Lower lobe of right lung (tissue), 2 donors: ENCODE results near the gene LYAR. TPM values are rescaled to one million over a fixed set of nuclear protein-coding genes. Genes with fewer than 3 reads are reported as not detected.

ENCODE experiments used
- ATAC-seq, 2 donors: fragments of 200-7000 bp; cut with Tn5 transposase; one replicate each; pipeline ENCODE4 v1.9.1; 2020 to 2022; ENCODE audit warnings: mild to moderate bottlenecking in 2 of 2, moderate library complexity in 2 of 2
- DNase-seq: peaks from one replicate; pipeline ENCODE4 v3.0.0-alpha.2; 2020
- H3K27ac ChIP-seq: fragments of 200-600 bp; one replicate; pipeline ENCODE4 v1.8.0; 2022
- H3K27me3 ChIP-seq: fragments of 200-600 bp; one replicate; pipeline ENCODE4 v1.8.0; 2022; ENCODE audit warnings: low read depth
- H3K36me3 ChIP-seq: fragments of 200-600 bp; one replicate; pipeline ENCODE4 v1.8.0; 2022; ENCODE audit warnings: mild to moderate bottlenecking
- H3K4me1 ChIP-seq: fragments of 200-600 bp; one replicate; pipeline ENCODE4 v1.8.0; 2022
- H3K4me3 ChIP-seq: fragments of 200-600 bp; one replicate; pipeline ENCODE4 v1.8.0; 2022; ENCODE audit warnings: mild to moderate bottlenecking
- H3K9me3 ChIP-seq: fragments of 200-600 bp; one replicate; pipeline ENCODE4 v1.8.0; 2022
- intact Hi-C: fragments of 100-400 bp; cut with DNase I; formaldehyde crosslinking; loops from one replicate; pipeline ENCODE4 v1.11.0; 2022
- long read RNA-seq: library from polyadenylated mRNA; unstranded; transcript quantifications from one replicate; pipeline ENCODE4 v2.0.0, GENCODE V29; 2021
- total RNA-seq: library from RNA; stranded (reverse); fragmentation: NEBNext Ultra II Directional; extraction: Animal tissue kit (Norgen Biotek cat#: 25700); gene quantifications from one replicate; pipeline ENCODE4 v1.2.1, GENCODE V29; 2021
- TF ChIP-seq, protein P1 (sequence below): fragments of 200-600 bp; IDR thresholded peaks from one replicate; pipeline ENCODE4 v1.8.0; 2022; ENCODE audit warnings: antibody characterized with exemption, mild to moderate bottlenecking
- donor health status: DM: no; HTN: yes; CAD: no; lungs with severe emphysema.

The LYAR gene, protein sequence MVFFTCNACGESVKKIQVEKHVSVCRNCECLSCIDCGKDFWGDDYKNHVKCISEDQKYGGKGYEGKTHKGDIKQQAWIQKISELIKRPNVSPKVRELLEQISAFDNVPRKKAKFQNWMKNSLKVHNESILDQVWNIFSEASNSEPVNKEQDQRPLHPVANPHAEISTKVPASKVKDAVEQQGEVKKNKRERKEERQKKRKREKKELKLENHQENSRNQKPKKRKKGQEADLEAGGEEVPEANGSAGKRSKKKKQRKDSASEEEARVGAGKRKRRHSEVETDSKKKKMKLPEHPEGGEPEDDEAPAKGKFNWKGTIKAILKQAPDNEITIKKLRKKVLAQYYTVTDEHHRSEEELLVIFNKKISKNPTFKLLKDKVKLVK
- 18.0 TPM for total RNA-seq
- long read RNA-seq, transcript LYAR-201 (10 exons, 1,569 nt) = major isoform, 11 of 27 reads
- long read RNA-seq, partial matches to known transcripts = 13 of 27 reads
- long read RNA-seq, other reads (novel, unspliced or antisense) = 3 of 27 reads

DNA sequence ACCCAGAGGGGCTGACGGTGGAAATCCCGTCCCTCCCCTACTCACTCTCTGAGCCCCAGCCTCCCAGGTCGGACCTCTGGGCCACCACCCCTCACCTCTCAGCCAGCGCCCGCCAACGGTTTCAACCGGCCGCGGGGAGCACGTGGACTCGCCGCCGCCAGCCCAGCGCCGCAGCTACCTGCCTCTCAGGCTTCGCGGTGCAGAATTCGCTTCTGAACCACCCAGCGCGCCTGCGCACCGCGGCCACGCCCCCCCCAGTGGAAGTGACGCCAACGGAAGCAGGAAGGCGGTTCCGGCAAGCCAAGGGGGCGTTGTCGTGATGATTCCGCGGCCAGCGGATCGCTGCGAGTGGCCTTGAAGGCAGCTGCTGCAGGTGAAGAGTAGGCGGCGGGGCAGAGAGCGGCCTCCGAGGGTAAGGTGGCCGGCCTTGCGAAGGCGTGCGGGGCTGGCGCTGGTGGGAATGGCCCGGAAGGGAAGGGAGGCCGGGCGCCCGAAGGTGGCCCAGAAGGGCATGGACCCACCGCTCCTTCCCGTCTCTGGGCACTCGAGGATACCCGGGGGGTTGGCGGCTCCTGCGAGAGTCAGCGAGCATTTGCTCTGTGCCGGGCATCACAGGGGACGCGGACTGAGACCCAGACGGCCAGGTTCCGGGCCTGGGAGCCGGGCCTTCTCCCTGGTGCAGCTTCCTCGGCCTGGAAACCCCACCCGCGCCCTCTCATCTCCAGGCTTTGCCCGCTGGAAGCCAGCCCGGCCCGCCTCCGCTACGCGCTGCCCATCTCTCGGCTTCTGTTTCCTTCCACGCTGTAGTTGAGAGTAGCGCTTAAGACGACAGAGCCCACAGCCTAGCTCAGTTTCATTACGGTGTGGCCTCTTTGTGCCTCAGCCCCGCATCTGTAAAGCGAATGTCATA, at the start of gene LYAR, which contains the start of gene ZBTB49:
LYAR (minus strand) TSS at position 214 of the 910 bp plus-strand sequence. CDS start 6,412 bp downstream, outside the sequence.
ZBTB49 (plus strand) TSS at position 311 of the 910 bp plus-strand sequence. CDS start 9,695 bp downstream, outside the sequence.
- peak; percentile 94 for DNase-seq
- Histone ChIP-seq H3K9me3 (no peaks in the 10 kb centered on the region), H3K4me1 (peaks cover 23% of the 10 kb centered on the region), H3K36me3 (peaks cover 12% of the 10 kb centered on the region), H3K27me3 (no peaks in the 10 kb centered on the region), H3K4me3 (peak within 1 kb of the TSS; percentile 99), H3K27ac (peak within 1 kb of the TSS; percentile 80)
- intact Hi-C loops = no loop called here
- peak; percentile 99 to 100 for ATAC-seq
- TF ChIP-seq, protein P1, sequence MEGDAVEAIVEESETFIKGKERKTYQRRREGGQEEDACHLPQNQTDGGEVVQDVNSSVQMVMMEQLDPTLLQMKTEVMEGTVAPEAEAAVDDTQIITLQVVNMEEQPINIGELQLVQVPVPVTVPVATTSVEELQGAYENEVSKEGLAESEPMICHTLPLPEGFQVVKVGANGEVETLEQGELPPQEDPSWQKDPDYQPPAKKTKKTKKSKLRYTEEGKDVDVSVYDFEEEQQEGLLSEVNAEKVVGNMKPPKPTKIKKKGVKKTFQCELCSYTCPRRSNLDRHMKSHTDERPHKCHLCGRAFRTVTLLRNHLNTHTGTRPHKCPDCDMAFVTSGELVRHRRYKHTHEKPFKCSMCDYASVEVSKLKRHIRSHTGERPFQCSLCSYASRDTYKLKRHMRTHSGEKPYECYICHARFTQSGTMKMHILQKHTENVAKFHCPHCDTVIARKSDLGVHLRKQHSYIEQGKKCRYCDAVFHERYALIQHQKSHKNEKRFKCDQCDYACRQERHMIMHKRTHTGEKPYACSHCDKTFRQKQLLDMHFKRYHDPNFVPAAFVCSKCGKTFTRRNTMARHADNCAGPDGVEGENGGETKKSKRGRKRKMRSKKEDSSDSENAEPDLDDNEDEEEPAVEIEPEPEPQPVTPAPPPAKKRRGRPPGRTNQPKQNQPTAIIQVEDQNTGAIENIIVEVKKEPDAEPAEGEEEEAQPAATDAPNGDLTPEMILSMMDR = no peak

DNA sequence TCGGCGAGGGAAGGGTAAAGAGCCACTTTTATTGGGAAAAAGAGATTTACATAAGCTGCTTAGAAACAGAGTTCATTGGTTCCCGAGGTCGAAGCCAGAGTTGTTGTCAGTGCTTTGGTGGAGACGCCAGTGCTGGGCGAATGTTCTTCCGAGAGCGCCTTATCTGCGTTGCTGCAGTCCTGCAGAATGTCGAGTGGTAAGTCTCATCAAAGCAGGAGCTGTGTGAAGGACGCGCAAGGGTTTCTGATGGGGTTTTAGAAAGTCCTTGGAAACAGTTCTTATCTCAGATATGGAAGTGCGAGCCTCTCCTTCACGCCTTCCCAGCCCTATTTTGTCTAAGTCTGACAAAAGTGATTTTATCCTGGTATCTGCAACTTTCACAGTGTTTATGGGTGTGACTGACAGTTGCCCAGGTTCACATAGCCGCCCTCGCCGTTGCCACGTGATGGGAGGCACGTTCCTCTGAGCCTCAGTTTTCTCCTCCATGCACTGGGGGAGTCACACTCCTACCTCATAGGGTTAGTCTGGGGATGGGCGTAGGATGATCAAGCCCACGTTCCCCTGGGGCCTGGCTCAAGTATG, 49.6 kb upstream of the LYAR start:
- intact Hi-C loops = no loop called here
- Histone ChIP-seq H3K27ac (no peak overlapping the region), H3K27me3 (no peaks in the 10 kb centered on the region), H3K36me3 (no peaks in the 10 kb centered on the region), H3K4me1 (no peaks in the 10 kb centered on the region), H3K9me3 (no peaks in the 10 kb centered on the region), H3K4me3 (no peak overlapping the region)
- ATAC-seq (peak; percentile 73 to 83), DNase-seq (no peak)
- TF ChIP-seq, protein P1 = no peak

DNA sequence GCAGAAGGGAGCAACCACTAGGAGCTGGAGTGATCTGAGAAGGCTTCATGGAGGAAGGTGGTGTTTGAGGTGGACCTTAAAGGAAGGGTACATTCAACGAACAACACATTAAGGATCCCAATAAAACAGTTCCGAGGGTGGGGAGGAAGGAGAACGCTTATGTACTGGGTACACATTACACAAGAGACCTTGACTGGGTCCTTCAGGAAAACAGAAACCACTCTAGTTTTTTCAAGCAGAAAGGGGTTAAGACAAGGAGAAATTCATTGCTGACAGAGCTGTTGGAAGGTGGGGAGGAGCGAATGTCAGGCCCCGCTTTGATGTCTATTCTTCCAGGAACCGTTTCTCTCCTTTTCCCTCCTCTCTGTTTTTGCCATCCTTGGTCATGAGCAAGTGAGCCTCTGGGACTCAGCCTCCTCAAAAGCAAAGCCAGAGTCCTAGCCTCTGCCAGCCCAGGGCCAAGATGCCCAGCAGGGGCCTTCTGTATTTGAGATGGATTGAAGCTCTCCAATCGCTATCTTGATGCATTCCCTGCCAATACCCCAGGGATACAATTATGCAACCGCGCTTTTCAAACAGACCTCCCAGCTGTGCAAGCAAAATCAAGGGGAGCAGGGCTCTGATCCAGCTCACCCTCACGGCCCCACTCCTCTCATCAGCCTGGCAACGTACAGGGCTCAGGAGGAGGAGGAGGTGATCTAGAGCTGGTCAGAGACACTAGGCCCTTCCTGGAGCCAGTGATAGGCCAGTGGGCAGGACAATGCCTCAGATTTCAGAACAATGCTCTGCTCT, 48.5 kb upstream of the LYAR start:
- Histone ChIP-seq H3K4me1 (no peaks in the 10 kb centered on the region), H3K9me3 (no peaks in the 10 kb centered on the region), H3K36me3 (no peaks in the 10 kb centered on the region), H3K27me3 (no peaks in the 10 kb centered on the region), H3K27ac (no peak overlapping the region), H3K4me3 (no peak overlapping the region)
- DNase-seq (no peak), ATAC-seq (peak; percentile 47 to 55)
- TF ChIP-seq, protein P1 = no peak
- intact Hi-C loops = no loop called here

DNA sequence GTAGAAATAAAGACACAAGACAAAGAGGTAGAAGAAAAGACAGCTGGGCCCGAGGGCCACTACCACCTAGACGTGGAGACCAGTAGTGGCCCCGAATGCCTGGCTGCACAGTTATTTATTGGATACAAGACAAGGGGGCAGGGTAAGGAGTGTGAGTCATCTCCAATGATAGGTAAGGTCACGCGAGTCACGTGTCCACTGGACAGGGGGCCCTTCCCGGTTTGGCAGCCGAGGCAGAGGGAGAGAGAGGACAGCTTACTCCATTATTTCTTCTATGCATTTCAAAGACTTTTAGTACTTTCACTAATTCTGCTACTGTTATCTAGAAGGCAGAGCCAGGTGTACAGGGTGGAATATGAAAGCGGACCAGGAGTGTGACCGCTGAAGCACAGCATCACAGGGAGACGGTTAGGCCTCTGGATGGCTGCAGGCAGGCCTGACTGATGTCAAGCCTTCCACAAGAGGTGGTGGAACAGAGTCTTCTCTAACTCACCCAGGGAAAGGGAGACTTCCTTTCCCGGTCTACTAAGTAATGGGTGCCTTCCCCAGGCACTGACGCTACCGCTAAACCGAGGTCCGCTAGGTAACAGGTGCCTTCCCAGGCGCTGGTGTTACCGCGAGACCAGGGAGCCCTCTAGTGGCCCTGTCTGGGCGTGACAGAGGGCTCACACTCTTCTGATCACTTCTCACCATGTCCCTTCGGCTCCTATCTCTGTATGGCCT, 45.0 kb upstream of the LYAR start:
- peak; percentile 77 for DNase-seq
- H3K36me3 ChIP-seq = no peaks in the 10 kb centered on the region
- no peak overlapping the region for H3K4me3 ChIP-seq
- H3K27me3 ChIP-seq = no peaks in the 10 kb centered on the region
- intact Hi-C loops = no loop called here
- peak; percentile 62 to 64 for ATAC-seq
- H3K9me3 ChIP-seq = no peaks in the 10 kb centered on the region
- H3K4me1 ChIP-seq = no peaks in the 10 kb centered on the region
- TF ChIP-seq, protein P1 = peak; percentile 78
- H3K27ac ChIP-seq = no peak overlapping the region
